NCI-H146 treated with DMSO at 0.1 percent for 48 hours (cell line): ENCODE data around the gene RPUSD1.
"Not testable (repeated sequence)": the region's sequence is repeated elsewhere in the genome, so short reads cannot be mapped to it uniquely, and the experiment has no call there.

Experiments
- DNase-seq: peaks from one replicate; lab custom pipeline; 2025; ENCODE audit not compliant: unreplicated experiment; lab: John Stamatoyannopoulos, UW

Gene RPUSD1, protein sequence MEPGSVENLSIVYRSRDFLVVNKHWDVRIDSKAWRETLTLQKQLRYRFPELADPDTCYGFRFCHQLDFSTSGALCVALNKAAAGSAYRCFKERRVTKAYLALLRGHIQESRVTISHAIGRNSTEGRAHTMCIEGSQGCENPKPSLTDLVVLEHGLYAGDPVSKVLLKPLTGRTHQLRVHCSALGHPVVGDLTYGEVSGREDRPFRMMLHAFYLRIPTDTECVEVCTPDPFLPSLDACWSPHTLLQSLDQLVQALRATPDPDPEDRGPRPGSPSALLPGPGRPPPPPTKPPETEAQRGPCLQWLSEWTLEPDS

DNA sequence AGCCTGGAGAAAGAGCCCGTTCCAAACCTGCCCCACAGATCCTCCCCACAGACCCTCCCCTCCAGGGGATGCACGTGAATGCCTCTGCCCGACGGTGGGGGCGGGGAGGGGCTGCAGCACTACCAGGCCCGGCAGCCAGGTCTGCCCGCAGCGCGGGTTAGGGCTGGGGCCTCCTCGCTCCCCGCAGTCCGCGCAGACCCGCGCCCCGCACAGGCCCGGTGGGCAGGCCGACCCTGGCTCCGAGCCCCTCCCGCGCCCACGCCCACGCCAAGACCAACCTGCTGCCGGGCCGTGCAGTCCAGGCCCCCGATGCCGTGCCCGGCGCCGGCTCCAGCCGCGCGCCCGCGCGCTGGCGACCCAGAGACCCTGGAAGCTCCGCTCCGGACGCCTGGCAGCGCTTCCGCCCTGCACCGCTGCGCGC is at the start of gene RPUSD1:
TSS of gene RPUSD1 (minus strand) at position 404 of the 421 bp plus-strand sequence. CDS start 644 bp downstream, outside the sequence.
- no peak for DNase-seq

DNA sequence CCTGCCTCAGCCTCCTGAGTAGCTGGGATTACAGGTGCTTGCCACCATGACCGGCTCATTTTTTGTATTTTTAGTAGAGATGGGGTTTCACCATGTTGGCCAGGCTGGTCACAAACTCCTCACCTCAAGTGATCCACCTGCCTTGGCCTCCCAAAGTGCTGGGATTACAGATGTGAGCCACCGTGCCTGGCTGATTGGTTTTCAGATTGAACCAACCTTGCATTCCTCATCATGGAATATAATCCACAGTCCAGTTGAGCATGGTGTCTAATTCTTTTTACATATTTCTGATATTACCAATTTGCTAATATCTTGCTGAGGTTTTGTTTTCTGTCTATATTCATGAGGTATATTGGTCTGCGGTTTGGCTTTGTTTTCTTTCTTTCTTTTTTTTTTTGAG is 48.6 kb upstream of the RPUSD1 start:
- not testable (repeated sequence) for DNase-seq

DNA sequence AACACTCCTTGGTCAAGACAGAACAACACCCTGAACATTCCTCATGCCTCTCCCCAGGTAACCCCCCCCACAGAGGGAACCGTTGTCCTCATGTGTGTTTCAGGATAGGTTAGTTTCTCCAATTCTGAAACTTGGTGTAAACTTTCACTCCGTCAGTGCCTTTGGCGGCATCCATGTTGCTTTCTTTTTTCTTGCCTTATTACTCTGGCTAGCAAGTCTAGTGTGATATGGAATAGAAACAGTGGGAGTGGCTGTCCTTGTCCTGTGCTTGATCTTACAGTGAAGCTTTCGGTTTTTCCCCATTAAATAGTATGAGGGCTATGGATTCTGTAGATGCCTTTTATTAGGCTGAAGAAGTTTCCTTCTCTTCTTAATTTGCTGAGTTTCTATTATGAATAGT is 48.0 kb upstream of the RPUSD1 start:
- no peak for DNase-seq

DNA sequence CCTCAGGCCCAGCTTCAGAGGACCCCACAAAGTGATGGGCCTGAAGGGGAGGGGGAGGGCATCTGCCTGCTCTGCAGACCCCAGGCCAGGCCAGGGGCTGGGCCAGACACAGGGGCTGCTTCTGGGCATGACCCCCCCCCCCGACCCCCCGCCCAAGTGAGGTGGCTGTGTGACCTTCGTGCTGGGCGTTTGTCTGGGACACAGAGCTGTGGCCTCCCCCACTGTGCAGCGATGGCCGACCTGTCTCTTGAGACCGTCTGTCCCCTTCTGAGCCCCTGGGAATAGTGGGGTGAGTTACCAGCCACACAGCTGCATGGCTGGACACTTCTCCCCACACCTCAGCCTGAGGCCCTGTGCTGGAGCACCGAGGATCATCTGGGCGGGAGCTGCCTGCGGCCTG is 47.2 kb upstream of the RPUSD1 start:
- no peak for DNase-seq

DNA sequence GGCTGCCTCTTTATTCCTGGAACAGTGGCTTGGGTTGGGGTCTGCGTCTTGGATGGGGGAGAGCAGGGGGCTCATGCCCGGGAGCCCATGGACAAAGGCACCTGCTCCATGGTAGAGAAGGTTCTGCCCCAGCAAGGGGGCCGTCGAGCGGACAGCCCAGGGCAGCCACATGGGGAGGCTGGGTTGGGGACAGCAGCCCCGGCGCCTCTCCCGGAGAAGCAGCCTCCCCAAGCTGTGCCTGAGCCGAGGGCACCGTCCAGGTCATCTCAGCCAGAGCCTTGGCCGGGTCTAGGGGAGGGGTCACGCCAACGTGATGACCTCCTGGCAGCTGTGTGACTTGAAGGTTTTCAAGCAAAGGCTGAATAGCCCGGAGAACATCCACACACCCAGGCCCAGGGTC is 45.2 kb upstream of the RPUSD1 start:
- DNase-seq = no peak

DNA sequence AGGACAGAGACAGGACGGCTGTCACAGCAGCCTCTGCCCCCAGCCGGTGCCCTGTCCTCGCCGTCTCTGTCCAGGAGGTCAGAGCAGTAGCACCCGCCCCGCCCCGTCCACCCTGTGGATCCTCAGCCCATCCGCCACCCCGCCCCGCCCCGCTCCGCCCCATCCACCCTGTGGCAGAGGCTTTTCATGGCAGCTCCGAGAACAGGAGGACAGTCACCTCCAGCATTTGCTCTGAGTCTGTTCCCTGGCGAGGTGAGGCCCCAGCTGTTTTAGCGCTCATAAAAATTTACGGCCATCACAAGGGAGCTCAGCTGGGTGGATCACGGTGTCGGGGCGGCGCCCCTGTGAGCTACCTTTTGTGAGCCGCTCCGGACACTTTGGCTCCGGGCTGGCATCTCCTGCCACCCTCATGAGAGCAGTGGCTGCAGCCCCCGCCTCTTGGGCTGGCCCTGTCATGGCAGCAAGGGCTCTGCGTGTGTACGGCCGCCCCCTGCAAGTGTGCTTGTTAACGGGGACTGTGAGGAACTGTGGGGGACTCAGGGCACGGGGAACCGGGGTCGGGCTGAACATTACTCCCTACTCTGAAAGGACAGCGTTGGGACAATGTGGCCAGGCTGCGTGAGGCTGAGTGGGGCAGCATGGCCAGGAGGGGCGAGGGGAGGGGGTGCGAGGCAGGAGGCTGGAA is 44.6 kb upstream of the RPUSD1 start:
- DNase-seq = no peak

DNA sequence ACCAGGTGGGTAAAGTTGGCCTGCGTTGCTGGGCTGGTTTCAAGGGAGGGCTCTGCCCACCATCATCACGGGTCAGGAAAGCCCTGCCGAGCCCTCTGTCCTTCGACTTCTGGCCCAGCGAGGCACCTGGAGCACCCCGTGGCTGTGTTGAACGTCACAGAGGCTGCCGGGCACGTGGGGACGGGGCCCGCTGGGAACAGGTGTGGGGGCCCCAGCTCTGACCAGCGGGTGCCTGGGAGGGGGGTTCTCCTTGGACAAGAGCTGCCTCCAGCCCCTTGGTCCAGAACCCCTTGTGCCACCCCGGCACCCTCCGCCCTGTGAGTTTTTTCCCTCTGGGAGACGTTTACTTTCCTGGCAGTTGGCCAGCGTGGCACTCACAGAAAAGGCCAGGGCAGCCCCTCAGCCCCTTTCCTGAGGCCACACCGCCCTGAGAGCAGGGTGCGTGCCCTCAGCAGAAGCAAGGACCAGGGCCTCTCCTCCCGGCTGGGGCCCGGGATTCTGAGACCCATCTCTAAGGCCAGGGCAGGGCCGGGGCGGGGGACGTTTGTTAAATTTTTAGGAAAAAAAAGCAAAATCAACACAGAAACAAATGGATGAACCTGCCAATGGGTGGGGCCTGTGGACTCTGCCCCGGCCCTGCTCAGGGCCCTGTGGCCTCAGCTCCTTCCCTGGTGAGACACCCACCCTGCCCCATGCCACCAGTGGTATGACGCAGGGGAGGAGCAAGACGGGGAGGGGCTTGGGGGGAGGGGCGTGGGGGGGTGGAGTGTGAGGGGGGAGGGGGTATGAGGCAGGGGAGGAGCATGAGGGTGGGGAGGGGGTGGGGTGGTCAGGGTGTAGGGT is 43.6 kb upstream of the RPUSD1 start:
- no peak for DNase-seq

DNA sequence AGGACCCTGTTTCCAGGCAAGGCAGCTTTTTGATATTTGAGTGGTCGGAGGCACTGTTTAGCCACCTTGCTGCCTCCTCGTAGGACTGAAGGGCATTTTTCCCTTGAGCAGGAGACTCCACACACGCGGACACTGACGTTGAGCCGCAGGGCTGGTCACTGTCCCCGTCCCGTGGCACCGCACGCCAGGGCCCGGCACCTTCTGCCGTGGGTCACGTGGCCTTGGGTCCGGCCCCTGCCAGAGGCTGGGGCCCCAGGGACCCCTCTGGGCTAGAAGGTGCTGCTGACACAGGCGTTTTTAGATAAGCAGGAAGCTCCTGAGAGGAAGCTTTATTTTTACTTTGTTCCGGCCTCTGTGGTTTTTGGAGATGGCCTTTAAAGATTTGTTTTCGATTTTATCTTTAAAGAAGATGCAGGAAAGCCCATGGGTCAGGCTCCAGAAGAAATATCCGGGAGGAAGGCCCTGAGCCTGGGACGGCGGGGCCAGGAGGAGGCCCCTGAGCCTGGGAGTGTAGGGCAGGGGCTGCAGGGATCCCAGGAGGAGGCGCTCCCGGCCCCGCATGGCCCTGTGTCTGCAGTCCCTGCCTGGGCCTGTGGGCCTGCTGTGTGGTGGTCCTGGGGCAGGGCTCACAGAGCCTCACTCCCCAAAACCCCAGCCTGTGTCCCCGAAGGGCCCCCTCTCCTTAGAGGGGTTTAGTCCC is 42.8 kb upstream of the RPUSD1 start:
- DNase-seq = no peak

DNA sequence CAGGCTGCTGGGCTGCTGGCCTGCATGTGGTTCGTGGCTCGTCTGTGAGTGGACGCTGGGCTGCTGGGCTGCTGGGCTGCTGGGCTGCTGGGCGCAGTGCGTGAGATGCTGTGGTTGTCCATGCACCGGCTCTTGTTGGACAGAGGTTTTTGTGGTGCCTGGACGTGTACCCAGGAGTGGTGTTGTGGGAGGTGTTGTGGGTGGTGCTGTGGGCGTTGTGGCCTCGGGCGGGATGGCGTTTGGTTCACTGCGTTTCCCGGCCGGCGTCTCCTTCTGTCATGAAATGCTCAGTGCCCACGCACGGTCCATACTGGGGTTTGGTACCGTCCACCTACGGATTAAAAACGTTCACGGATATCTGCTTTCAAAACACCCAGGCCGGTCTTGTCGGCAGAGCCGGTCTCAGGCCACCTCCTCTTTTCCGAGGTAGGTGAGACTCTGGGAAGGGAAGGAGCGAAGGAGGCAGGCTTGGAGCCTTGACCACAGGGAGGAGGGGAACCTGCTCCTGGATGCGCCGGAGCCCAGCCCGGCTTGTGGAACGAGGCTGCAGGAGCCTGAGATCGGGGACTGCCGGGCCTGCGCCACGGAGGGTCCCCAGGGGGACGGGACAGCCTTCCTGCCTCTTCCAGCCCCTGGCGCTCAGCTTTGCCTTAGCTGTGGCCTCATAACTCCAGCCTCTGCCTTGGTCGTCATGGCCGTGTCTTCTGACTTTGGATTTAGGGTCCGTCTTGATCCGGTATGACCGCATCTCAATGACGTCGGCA is 42.1 kb upstream of the RPUSD1 start:
- DNase-seq = no peak

DNA sequence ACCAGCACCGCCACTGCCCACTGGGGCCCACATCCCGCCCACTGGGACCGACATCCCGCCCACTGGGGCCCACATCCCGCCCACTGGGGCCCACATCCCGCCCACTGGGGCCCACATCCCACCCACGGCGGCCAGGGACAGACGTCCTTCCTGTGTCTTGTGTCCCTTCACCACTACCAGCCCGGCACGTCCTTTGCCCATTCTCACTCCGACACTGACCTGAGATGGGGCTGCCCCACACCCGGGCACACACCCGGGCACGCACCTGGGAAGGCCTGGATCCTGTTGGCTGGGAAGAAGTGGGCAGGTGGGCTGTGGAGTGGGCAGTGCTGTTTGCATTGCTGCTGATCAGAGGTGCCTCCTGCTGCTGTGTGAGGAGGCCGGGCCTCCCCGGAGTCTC is 40.7 kb upstream of the RPUSD1 start:
- DNase-seq = no peak

DNA sequence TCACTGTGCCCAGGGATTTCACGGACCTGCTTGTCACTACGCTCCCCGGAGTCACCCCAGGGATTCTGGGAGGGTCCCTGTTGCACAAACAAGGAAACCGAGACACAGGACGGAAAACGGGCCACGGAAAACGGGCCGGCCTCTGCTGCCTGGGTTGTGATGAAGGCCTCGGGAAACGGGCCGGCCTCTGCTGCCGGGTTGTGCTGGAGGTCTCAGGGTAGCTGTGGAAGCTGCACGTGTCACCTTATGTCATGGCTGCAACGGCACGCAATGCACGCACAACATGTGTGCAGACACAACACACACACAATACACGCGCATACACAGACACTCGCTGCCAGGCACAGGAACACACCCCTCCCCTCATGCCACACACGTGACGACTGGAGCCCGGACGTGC is 39.3 kb upstream of the RPUSD1 start:
- no peak for DNase-seq

DNA sequence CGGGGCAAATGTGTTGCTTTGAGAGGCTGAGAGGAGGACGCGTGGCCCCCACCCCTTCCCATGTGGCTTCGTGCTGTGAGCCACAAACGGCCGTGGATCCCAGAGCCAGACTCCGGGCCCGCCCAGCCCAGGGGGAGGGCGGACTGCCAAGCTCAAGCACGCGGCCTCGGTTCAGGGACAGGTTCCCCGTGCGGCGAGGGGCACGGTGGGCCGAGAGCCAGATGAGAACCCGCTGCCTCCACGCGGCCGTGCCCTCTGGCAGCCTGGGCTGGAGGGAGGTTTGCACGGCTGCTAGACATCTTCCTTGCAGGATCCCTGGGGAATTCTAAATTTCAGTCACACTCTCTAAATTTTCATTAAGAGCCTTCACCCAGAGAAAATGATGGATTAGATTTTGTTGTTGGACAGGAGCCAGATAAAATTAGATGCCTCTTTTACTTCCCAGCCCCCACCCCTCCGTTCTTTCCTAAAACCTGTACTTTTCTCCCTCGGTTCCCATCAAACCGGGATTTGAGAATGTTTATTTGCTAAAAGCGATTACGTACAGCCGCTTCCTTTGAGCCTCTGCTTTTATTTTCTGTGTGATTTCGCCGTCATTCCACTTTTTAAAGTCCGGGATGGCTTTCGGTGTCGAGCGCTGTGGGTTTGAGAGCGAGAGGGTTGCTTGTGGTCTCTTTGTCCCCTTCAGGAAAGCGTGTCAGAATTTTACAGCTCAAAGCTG is 37.3 kb upstream of the RPUSD1 start:
- DNase-seq = no peak

DNA sequence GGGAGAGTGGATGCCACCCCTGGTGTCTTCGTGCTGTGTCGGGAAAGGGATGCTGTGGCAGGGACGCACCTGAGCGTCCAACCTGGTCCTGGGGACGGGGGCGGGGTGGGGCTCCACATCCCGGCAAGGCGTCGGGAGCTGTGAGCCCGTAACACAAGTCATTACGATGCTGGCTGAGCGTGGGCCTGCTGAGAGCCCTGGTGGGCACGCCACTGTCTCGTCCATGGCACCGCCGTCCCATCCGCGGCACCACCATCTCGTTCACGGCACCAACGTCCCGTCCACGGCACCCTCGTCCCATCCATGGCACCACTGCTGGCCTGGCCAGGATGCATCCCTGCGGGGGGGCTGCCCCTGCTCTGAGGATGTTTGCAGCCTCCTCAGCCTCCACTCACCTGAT is 36.4 kb upstream of the RPUSD1 start:
- DNase-seq = no peak

DNA sequence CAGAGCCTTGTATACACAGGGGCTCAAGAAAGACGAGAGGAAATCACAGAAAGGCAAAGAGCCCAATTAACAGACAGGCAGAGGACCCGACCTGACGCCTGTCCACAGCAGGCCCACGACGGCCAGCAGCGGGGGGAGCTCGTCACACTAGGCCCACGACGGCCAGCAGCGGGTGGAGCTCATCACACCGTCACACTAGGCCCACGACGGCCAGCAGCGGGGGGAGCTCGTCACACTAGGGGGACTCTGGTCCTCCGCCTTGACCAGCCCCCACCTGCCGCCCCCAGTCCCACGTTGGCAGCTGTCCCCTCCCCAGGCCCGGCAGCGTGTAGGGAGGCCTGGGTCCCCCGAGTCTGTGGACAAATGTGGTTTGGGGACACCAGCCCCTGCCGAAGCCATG is 36.0 kb upstream of the RPUSD1 start:
- DNase-seq = no peak

DNA sequence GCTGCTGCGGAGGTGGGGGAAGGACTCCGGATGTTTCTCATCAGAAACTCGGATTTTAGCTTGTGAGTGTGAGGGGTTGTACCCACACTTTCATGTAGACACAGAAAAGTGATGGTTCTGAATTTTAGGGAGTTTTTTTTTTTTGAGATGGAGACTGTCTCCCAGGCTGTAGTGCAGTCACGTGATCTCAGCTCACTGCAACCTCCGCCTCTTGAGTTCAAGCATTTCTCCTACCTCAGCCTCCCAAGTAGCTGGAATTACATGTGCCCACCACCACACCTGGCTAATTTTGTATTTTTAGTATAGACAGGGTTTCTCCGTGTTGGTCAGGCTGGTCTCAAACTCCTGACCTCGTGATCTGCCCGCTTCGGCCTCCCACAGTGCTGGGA is 34.7 kb upstream of the RPUSD1 start:
- DNase-seq = no peak

DNA sequence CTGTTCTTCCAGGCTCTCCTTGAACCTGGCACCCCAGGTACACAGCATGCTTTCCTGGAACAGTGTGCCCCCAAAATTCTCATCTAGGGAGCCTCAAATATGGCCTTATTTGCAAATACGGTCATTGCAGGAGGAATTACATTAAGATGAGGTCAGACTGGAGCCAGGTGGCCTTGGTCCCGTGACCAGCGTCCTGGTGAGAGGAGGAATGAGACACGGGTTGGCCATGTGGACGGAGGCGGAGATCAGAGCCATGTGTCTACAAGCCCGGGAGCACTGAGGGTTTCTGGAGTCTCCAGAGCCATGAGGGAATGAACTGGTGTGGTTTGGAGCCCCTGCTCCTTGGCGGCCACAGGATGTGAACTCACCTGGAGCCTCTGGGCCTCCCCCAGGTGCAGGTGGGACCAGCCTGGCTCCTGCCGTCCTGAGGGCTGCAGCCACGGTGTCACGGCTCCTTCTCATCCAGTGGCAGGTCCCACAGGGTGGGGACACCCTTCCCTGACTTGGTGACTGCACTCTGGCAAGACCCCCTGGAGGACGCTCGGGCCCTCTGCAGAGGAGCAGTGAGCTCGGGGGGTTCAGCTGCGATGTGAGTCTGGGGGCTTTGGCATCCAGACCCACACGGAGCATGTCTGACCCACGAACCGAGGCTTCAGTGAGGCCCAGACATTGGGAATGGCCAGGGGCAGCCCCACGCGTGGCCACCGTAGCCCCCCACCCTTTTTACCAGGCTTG is 34.2 kb upstream of the RPUSD1 start:
- no peak for DNase-seq

DNA sequence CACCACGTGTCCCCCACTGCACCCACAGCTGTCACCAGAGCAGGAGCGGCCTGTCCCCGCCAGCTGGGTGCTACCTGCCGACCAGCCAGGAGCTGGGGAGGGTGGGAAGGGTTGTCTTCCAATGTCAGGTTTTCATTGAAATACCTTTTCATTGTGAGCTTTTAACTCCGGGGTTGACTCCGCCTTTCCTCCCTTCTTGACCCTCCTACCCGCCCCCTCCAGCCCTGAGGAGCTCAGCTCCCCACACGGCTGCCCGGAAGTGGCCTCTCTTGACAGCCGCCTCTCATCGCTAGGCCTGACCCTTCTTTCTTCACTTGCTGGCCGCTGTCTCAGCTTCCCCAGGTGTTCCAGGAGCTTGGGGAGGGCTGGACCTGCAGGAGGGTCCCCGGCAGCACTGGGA is 33.6 kb upstream of the RPUSD1 start:
- no peak for DNase-seq

DNA sequence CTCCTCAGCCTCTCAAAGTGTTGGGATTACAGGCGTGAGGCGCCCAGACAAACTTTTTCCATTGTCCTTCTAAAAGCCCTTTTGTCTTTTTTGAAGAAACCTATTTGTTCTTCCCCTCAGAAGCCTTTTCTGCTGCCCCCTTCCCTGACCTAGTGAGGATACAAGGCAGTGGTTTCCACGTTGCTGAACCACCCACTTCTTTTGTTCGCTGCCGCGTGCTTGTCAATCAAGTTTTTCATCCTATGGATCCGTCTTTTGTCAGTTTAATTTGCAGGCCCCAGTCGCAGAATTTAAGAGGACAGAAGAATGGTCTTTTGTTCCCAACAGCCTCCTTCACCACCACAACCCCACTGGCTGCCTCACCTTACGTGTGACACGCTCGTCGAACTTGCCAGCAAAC is 32.6 kb upstream of the RPUSD1 start:
- no peak for DNase-seq

DNA sequence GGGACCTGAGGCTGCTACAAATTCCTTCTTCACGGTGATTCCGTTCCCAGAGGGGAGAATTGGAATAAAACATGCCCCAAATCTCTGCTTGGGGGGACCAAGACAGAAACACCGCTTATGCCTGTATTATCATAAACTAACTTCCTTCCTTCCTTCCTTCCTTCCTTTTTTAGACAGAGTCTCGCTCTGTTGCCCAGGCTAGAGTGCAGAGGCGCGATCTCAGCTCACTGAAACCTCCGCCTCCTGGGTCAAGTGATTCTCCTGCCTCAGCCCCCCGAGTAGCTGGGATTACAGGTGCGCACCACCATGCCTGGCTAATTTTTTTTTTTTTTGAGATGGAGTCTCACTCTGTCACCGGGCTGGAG is 31.8 kb upstream of the RPUSD1 start:
- not testable (repeated sequence) for DNase-seq
